Muscle layer of duodenum (tissue), 2 donors: Measurements from ENCODE around the gene CAMK2B.

Experiments used
- H3K27ac ChIP-seq: one replicate; pipeline ENCODE4 v1.7.0; 2013; ENCODE audit warnings: mild to moderate bottlenecking, low read length
- H3K27me3 ChIP-seq: one replicate; pipeline ENCODE4 v1.7.0; 2013; ENCODE audit warnings: low read depth, mild to moderate bottlenecking, control low read depth, low read length
- H3K36me3 ChIP-seq, 2 donors: one replicate each; pipeline ENCODE4 v1.7.0; 2013; ENCODE audit warnings: low read length in 2 of 2, control low read depth in 1 of 2, mild to moderate bottlenecking in 1 of 2; ENCODE audit not compliant: insufficient read depth in 2 of 2, control insufficient read depth in 1 of 2
- H3K4me1 ChIP-seq, 2 donors: one replicate each; pipeline ENCODE4 v1.7.0; 2013; ENCODE audit warnings: low read length in 2 of 2, mild to moderate bottlenecking in 2 of 2, control low read depth in 1 of 2, moderate library complexity in 1 of 2; ENCODE audit not compliant: insufficient read depth in 2 of 2, control insufficient read depth in 1 of 2
- H3K4me3 ChIP-seq, 2 donors: one replicate each; pipeline ENCODE4 v1.7.0; 2013; ENCODE audit warnings: low read length in 2 of 2, low read depth in 1 of 2, mild to moderate bottlenecking in 1 of 2
- H3K9me3 ChIP-seq, 2 donors: one replicate each; pipeline ENCODE4 v1.7.0; 2013; ENCODE audit warnings: low read length in 2 of 2, control low read depth in 1 of 2, mild to moderate bottlenecking in 1 of 2; ENCODE audit not compliant: control insufficient read depth in 1 of 2
- donor health status: healthy.

CAMK2B gene

GRCh38 chr7:44291066-44291732 lies 34.2 kb downstream of the CAMK2B start:
- Histone ChIP-seq H3K9me3 (no peaks in the 10 kb centered on the region), H3K4me1 (no peaks in the 10 kb centered on the region), H3K36me3 (no peaks in the 10 kb centered on the region), H3K4me3 (no peak overlapping the region), H3K27ac (no peak overlapping the region), H3K27me3 (no peaks in the 10 kb centered on the region)

- Histone ChIP-seq H3K4me3 (no peak overlapping the region), H3K4me1 (no peaks in the 10 kb centered on the region), H3K9me3 (no peaks in the 10 kb centered on the region), H3K27ac (no peak overlapping the region), H3K36me3 (no peaks in the 10 kb centered on the region), H3K27me3 (no peaks in the 10 kb centered on the region)
These were observed 35.2 kb downstream of the CAMK2B start for GRCh38 chr7:44290252-44290620.

GRCh38 chr7:44289341-44290251 lies 35.8 kb downstream of the CAMK2B start:
- no peaks in the 10 kb centered on the region for H3K36me3 ChIP-seq
- H3K27me3 ChIP-seq, result no peaks in the 10 kb centered on the region
- no peak overlapping the region for H3K4me3 ChIP-seq
- no peak overlapping the region for H3K27ac ChIP-seq
- H3K9me3 ChIP-seq, result no peaks in the 10 kb centered on the region
- no peaks in the 10 kb centered on the region for H3K4me1 ChIP-seq

GRCh38 chr7:44288811-44289340 lies 36.5 kb downstream of the CAMK2B start:
- H3K36me3 ChIP-seq, result no peaks in the 10 kb centered on the region
- no peak overlapping the region for H3K27ac ChIP-seq
- H3K27me3 ChIP-seq, result no peaks in the 10 kb centered on the region
- H3K4me1 ChIP-seq, result no peaks in the 10 kb centered on the region
- no peak overlapping the region for H3K4me3 ChIP-seq
- H3K9me3 ChIP-seq, result no peaks in the 10 kb centered on the region

GRCh38 chr7:44288381-44288685 lies 37.1 kb downstream of the CAMK2B start:
- no peak overlapping the region for H3K27ac ChIP-seq
- no peaks in the 10 kb centered on the region for H3K9me3 ChIP-seq
- H3K36me3 ChIP-seq, result no peaks in the 10 kb centered on the region
- H3K27me3 ChIP-seq, result no peaks in the 10 kb centered on the region
- H3K4me1 ChIP-seq, result no peaks in the 10 kb centered on the region
- no peak overlapping the region for H3K4me3 ChIP-seq

- H3K9me3 ChIP-seq, result no peaks in the 10 kb centered on the region
- no peak overlapping the region for H3K4me3 ChIP-seq
- no peaks in the 10 kb centered on the region for H3K36me3 ChIP-seq
- H3K4me1 ChIP-seq, result no peaks in the 10 kb centered on the region
- no peak overlapping the region for H3K27ac ChIP-seq
- no peaks in the 10 kb centered on the region for H3K27me3 ChIP-seq
These were observed 37.7 kb downstream of the CAMK2B start for GRCh38 chr7:44287488-44288380.

- no peaks in the 10 kb centered on the region for H3K9me3 ChIP-seq
- H3K4me1 ChIP-seq, result no peaks in the 10 kb centered on the region
- H3K27ac ChIP-seq, result no peak overlapping the region
- H3K36me3 ChIP-seq, result no peaks in the 10 kb centered on the region
- H3K27me3 ChIP-seq, result no peaks in the 10 kb centered on the region
- H3K4me3 ChIP-seq, result no peak overlapping the region
These were observed 38.5 kb downstream of the CAMK2B start for GRCh38 chr7:44286618-44287487.

GRCh38 chr7:44286182-44286617 lies 39.2 kb downstream of the CAMK2B start:
- Histone ChIP-seq H3K9me3 (no peaks in the 10 kb centered on the region), H3K4me3 (no peak overlapping the region), H3K27ac (no peak overlapping the region), H3K27me3 (no peaks in the 10 kb centered on the region), H3K4me1 (no peaks in the 10 kb centered on the region), H3K36me3 (no peaks in the 10 kb centered on the region)

GRCh38 chr7:44285561-44285960 lies 39.8 kb downstream of the CAMK2B start:
- Histone ChIP-seq H3K36me3 (no peaks in the 10 kb centered on the region), H3K9me3 (no peaks in the 10 kb centered on the region), H3K27ac (no peak overlapping the region), H3K27me3 (no peaks in the 10 kb centered on the region), H3K4me3 (no peak overlapping the region), H3K4me1 (no peaks in the 10 kb centered on the region)

- no peaks in the 10 kb centered on the region for H3K27me3 ChIP-seq
- H3K9me3 ChIP-seq, result no peaks in the 10 kb centered on the region
- no peak overlapping the region for H3K27ac ChIP-seq
- no peaks in the 10 kb centered on the region for H3K36me3 ChIP-seq
- no peak overlapping the region for H3K4me3 ChIP-seq
- H3K4me1 ChIP-seq, result no peaks in the 10 kb centered on the region
These were observed 40.4 kb downstream of the CAMK2B start for GRCh38 chr7:44284881-44285541.
